ENCODE measurements around the gene CAMTA1.

CAMTA1 gene

GRCh38 chr1:7362947-7363346 is 577.7 kb downstream of the CAMTA1 start:
- H3K4me3 ChIP-seq = no peak overlapping the region
- peak overlapping the region in 3 of 11 experiments; percentile 64 to 69 (median 67); a peak in 5 of 22 replicates for H3K4me2 ChIP-seq
- no peaks in the 10 kb centered on the region for H3K36me3 ChIP-seq
- TF ChIP-seq Cebpa-rat (IDR thresholded peaks at IDR 0.05) = no peak
- no peaks in the 10 kb centered on the region for H3K27me3 ChIP-seq
- no peaks in the 10 kb centered on the region for H4K20me1 ChIP-seq
- peaks cover 0 to 8% (median 0%) of the 10 kb centered on the region in 11 experiments; a peak in 2 of 22 replicates for H3K9me3 ChIP-seq (replicated peaks in 1 of 11)
- H3K9ac ChIP-seq = no peak overlapping the region
- peaks cover 0 to 31% (median 22%) of the 10 kb centered on the region in 10 experiments; a peak in 12 of 20 replicates for H3K4me1 ChIP-seq
- H3K27ac ChIP-seq = no peak overlapping the region

DNA sequence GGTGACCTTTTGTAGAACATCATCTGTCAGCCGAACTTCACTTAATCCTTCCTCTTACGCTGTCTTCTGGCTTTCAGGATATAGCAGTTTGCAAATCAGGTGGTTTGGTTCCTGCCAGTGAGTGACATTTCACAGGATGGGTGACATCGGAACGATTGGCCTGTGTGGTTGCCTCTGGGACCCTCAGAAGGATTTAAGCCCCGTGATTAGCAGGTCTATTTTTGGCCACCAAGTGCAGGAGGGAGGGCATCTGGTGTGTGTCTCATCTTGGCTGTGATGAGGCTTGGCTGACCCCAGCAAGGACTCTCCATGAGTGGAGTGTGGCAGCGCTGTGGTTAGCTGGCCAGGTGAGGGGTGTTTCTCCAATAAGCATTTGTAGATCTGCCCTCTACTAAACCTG is 578.2 kb downstream of the CAMTA1 start:
- Histone ChIP-seq H3K9ac (no peak overlapping the region), H4K20me1 (no peaks in the 10 kb centered on the region), H3K4me2 (peak overlapping the region in 8 of 11 experiments; percentile 18 to 69 (median 58); a peak in 14 of 22 replicates), H3K4me1 (peaks cover 0 to 31% (median 22%) of the 10 kb centered on the region in 10 experiments; a peak in 12 of 20 replicates), H3K27me3 (no peaks in the 10 kb centered on the region), H3K9me3 (replicated peaks in 1 of 11) (peaks cover 0 to 8% (median 0%) of the 10 kb centered on the region in 11 experiments; a peak in 2 of 22 replicates), H3K4me3 (no peak overlapping the region), H3K36me3 (no peaks in the 10 kb centered on the region), H3K27ac (no peak overlapping the region)
- TF ChIP-seq Cebpa-rat (IDR thresholded peaks at IDR 0.05) = no peak

DNA sequence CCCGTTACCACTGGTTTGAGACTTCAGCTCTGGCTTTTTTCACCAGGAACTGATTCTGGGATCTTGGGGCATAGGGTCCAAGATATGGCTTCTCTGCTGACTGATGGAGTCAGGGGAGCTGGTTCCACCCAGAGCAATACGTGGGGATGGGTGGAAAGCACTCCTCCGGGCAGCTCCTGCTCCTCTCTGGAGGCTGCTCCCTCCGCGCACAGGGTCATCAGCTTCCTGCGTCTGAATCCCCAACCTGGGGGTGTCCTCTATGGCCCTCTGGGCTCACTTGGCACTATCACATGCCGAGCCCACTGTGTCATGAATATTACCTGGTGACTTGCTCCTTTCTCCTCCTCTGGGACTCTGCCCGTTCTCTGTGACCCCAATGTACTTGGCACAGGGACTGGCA is 580.5 kb downstream of the CAMTA1 start:
- Histone ChIP-seq H3K36me3 (no peaks in the 10 kb centered on the region), H3K9me3 (replicated peaks in 1 of 11) (peaks cover 0 to 8% (median 0%) of the 10 kb centered on the region in 11 experiments; a peak in 2 of 22 replicates), H3K9ac (no peak overlapping the region), H3K4me1 (peaks cover 0 to 31% (median 22%) of the 10 kb centered on the region in 10 experiments; a peak in 12 of 20 replicates), H3K4me3 (no peak overlapping the region), H3K27me3 (no peaks in the 10 kb centered on the region), H3K27ac (no peak overlapping the region), H4K20me1 (no peaks in the 10 kb centered on the region), H3K4me2 (peak overlapping the region in 6 of 11 experiments; percentile 37 to 58 (median 48); a peak in 5 of 22 replicates)
- no peak for TF ChIP-seq Cebpa-rat (IDR thresholded peaks at IDR 0.05)

DNA sequence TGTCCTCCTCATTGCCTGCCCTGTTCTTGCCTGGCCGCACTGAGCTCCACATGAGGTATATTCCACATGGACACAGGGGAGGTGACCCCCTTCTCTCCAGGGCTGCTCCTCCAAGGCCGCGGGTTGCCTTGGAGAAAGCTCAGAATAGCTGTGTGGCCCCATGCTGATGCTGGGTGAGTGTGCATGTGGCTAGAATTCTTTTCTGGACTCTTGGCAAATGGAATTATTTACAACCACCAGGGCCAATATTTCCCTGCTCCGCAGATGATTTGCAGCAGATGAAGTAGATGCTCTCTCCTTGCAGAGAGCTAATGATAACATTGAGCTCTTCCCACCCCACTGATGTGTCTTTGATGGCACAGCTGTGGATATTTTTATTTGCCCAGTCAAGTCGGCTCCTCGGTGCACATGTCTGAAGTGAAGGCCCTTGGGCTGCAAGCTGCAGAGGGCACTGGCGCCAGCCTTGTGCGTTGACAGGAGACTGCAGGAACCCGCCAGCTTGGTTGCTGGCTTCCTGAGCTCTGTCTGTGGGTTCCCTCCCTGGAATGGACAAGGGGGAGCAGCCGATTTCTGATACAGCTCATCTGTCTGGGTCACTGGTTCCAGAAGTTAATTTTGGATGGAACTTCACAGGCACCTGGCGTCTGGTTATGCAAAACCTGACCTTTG is 581.2 kb downstream of the CAMTA1 start:
- Histone ChIP-seq H3K4me1 (peaks cover 0 to 31% (median 22%) of the 10 kb centered on the region in 10 experiments; a peak in 12 of 20 replicates), H3K27ac (no peak overlapping the region), H4K20me1 (no peaks in the 10 kb centered on the region), H3K9me3 (replicated peaks in 1 of 11) (peaks cover 0 to 8% (median 0%) of the 10 kb centered on the region in 11 experiments; a peak in 2 of 22 replicates), H3K4me3 (no peak overlapping the region), H3K36me3 (no peaks in the 10 kb centered on the region), H3K9ac (no peak overlapping the region), H3K27me3 (no peaks in the 10 kb centered on the region), H3K4me2 (peak overlapping the region in 7 of 11 experiments; percentile 17 to 58 (median 47); a peak in 12 of 22 replicates)
- no peak for TF ChIP-seq Cebpa-rat (IDR thresholded peaks at IDR 0.05)

DNA sequence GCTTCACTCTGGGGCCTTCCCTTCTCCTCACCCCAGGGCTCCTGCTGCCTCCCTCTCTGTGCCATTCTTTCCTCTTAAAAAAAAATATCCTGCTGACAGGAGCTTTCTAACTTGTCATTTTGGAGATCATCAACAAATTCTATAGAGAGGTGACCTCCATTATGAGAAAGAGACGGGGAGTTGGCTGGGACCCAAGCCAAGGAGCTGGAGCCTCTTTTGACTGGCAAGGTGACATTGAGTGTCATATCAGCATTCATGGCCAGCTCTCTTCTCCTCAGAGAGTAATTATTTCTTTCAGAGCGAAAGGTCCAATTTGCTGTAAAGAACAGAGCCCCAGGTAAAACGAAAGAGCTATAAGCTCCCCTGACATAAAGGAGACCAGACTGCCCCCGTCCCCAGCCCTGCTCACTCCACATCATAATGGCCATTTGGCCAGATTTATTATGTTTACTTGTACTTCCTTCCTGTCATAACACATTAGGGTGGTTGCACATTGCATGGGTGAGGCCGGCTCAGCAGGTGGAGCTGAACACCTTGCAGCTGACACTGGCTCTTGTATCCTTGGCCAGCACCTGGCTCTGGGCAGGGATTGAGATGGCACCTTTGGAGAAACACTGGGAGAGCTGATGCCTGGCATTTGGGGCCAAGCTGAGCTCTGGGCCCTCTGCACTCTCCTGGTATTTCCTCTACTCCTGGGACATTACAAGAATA is 581.9 kb downstream of the CAMTA1 start:
- no peak overlapping the region for H3K27ac ChIP-seq
- peak overlapping the region in 7 of 11 experiments; percentile 17 to 58 (median 47); a peak in 11 of 22 replicates for H3K4me2 ChIP-seq
- no peak overlapping the region for H3K9ac ChIP-seq
- H3K9me3 ChIP-seq (replicated peaks in 1 of 11) = peaks cover 0 to 8% (median 0%) of the 10 kb centered on the region in 11 experiments; a peak in 2 of 22 replicates
- peaks cover 0 to 31% (median 22%) of the 10 kb centered on the region in 10 experiments; a peak in 12 of 20 replicates for H3K4me1 ChIP-seq
- no peak overlapping the region for H3K4me3 ChIP-seq
- H3K36me3 ChIP-seq = no peaks in the 10 kb centered on the region
- no peaks in the 10 kb centered on the region for H4K20me1 ChIP-seq
- TF ChIP-seq Cebpa-rat (IDR thresholded peaks at IDR 0.05) = no peak
- H3K27me3 ChIP-seq = no peaks in the 10 kb centered on the region

DNA sequence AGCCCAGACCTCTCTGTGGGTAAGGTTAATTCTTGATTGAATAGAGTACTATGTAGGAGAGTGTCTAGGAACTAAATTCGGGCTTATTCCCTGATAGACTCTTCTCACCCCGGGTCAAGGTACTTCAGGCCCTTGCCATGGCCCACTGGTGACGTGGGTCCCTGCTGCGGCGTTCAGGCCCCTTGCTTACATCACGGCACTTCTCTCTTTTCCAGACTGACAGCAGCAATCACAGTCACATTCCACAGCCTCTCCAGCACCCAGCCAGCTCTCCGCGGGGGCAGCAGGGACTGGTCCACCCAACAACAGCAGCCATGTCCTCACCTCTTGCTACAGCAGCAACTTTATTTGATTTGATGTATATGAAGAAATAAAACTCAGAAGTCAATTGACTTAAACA is 584.6 kb downstream of the CAMTA1 start:
- Histone ChIP-seq H3K9ac (no peak overlapping the region), H4K20me1 (no peaks in the 10 kb centered on the region), H3K27me3 (no peaks in the 10 kb centered on the region), H3K4me2 (no peak overlapping the region), H3K9me3 (replicated peaks in 1 of 11) (peaks cover 0 to 4% (median 0%) of the 10 kb centered on the region in 11 experiments; a peak in 1 of 22 replicates), H3K27ac (no peak overlapping the region), H3K36me3 (no peaks in the 10 kb centered on the region), H3K4me3 (no peak overlapping the region), H3K4me1 (peaks cover 0 to 19% (median 13%) of the 10 kb centered on the region in 10 experiments; a peak in 11 of 20 replicates)
- no peak for TF ChIP-seq Cebpa-rat (IDR thresholded peaks at IDR 0.05)

DNA sequence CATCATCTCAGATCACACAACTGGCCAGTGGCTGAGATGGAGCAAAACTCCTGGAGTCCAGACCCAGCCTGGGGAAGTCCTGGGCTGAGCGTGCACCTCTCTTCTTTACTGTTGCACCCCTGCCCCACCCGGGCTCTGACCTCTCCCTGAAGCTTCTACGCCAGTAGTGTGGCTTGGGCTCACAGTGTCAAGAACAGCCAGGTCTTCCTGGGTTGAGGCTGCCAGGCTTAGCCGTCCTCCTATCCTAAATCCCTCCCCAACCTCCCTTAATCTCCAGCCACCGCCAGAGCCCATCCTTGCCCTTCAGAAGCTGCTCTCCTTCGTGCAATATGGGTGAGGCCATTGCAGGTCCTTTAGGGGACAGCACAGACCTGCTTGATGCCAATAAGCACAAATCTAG is 586.7 kb downstream of the CAMTA1 start:
- peaks cover 0 to 5% (median 3%) of the 10 kb centered on the region in 10 experiments; a peak in 11 of 20 replicates for H3K4me1 ChIP-seq
- H3K27me3 ChIP-seq = no peaks in the 10 kb centered on the region
- TF ChIP-seq Cebpa-rat (IDR thresholded peaks at IDR 0.05) = no peak
- H3K4me3 ChIP-seq = no peak overlapping the region
- H4K20me1 ChIP-seq = no peaks in the 10 kb centered on the region; a peak in 1 of 22 replicates
- H3K27ac ChIP-seq = no peak overlapping the region
- no peak overlapping the region for H3K9ac ChIP-seq
- H3K9me3 ChIP-seq (replicated peaks in 1 of 11) = peaks cover 0 to 4% (median 0%) of the 10 kb centered on the region in 11 experiments; a peak in 1 of 22 replicates
- no peaks in the 10 kb centered on the region for H3K36me3 ChIP-seq
- no peak overlapping the region for H3K4me2 ChIP-seq

DNA sequence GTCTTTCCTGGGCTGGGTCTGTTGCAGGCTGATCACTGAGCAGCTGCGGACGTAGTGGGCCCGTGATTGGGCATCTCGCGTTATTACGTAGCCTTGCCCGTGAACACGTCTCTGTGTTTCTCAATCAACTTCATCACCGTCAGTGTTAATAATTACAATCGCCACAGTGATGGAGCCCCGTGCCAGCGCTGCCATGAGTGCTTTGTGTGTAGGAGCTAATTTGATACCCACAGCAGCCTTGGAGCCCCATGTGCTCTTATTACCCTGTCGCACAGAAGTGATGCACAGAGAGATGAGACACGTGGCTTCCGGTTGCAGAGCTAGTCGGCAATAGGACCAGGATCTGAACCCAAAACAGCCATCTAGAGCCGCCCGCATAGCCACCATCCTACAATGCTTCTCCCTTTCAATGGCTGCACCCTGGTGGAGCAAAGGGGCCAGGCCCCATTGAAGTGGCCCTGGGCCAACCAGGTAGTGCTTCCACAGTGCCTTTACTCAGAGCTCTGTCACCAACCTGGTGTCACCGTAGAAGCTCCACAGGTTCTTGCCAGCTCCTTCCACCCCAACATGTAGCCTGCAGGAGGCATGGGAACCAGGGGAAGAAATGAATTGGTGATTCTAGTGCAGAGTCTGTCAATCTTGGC is 587.3 kb downstream of the CAMTA1 start:
- Histone ChIP-seq H3K9me3 (replicated peaks in 1 of 11) (peaks cover 0 to 4% (median 0%) of the 10 kb centered on the region in 11 experiments; a peak in 1 of 22 replicates), H3K4me2 (no peak overlapping the region), H3K36me3 (no peaks in the 10 kb centered on the region), H3K4me3 (no peak overlapping the region), H4K20me1 (no peaks in the 10 kb centered on the region; a peak in 1 of 22 replicates), H3K27me3 (no peaks in the 10 kb centered on the region), H3K27ac (no peak overlapping the region), H3K4me1 (no peaks in the 10 kb centered on the region), H3K9ac (no peak overlapping the region)
- TF ChIP-seq Cebpa-rat (IDR thresholded peaks at IDR 0.05) = no peak

DNA sequence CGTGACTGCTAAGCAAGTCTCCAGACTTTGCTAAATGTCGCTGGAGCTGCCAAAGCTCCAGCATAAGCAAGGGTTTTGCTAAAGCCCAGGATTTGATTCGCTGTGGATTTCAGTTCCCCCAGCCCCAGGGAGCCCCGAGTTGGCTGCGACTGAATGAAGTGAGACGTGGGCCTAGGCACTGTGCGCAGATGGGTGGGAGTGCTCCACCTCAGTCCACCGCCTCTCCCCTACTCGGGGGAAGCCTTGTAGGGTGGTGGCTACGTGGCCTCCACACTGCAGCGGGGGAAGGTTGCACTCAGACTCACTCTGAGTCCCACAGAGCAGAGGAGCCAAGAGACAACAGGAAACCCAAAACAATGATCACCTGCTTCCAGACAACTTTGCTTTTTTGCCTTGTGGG is 588.0 kb downstream of the CAMTA1 start:
- no peaks in the 10 kb centered on the region for H3K9me3 ChIP-seq (replicated peaks in 1 of 11)
- H3K4me3 ChIP-seq = no peak overlapping the region
- no peaks in the 10 kb centered on the region for H3K36me3 ChIP-seq
- no peak overlapping the region for H3K9ac ChIP-seq
- no peak for TF ChIP-seq Cebpa-rat (IDR thresholded peaks at IDR 0.05)
- H4K20me1 ChIP-seq = no peaks in the 10 kb centered on the region; a peak in 1 of 22 replicates
- no peaks in the 10 kb centered on the region for H3K27me3 ChIP-seq
- H3K4me1 ChIP-seq = no peaks in the 10 kb centered on the region
- H3K27ac ChIP-seq = no peak overlapping the region
- H3K4me2 ChIP-seq = no peak overlapping the region

Data from BLaER1 treated with 17β-estradiol and CSF1 and Interleukin-3, amounts not matched to agents 10 nM and 100 nM (cell line).